Amniotic epithelial cell (primary cell): ENCODE data around the gene YY1.
"Not testable (repeated sequence)": the region's sequence is repeated elsewhere in the genome, so short reads cannot be mapped to it uniquely, and the experiment has no call there.

Experiments
- DNase-seq: peaks from one replicate; pipeline ENCODE4 v3.0.0-alpha.2; 2010; ENCODE audit warnings: low read depth

Gene YY1

GRCh38 chr14:100283984-100284881, 45.3 kb downstream of the YY1 start:
- DNase-seq, result no peak

GRCh38 chr14:100285021-100285912, 46.3 kb downstream of the YY1 start:
- DNase-seq, result peak; percentile 21

- DNase-seq, result no peak
Measured at GRCh38 chr14:100285913-100286400, 47.0 kb downstream of the YY1 start.

GRCh38 chr14:100286484-100287191, 47.7 kb downstream of the YY1 start:
- DNase-seq, result no peak

GRCh38 chr14:100287202-100287997, 48.5 kb downstream of the YY1 start:
- no peak for DNase-seq

GRCh38 chr14:100287998-100288295, 49.0 kb downstream of the YY1 start:
- not testable (repeated sequence) for DNase-seq

- no peak for DNase-seq
Measured at GRCh38 chr14:100288382-100289185, 49.6 kb downstream of the YY1 start.

- no peak for DNase-seq
Measured at GRCh38 chr14:100289916-100290606, 51.1 kb downstream of the YY1 start.

GRCh38 chr14:100290607-100291304, 51.8 kb downstream of the YY1 start:
- DNase-seq, result no peak

GRCh38 chr14:100291305-100292075, 52.5 kb downstream of the YY1 start:
- DNase-seq, result no peak

- no peak for DNase-seq
Measured at GRCh38 chr14:100292301-100292775, 53.4 kb downstream of the YY1 start.

GRCh38 chr14:100292776-100293461, 54.0 kb downstream of the YY1 start:
- DNase-seq, result no peak

- no peak for DNase-seq
Measured at GRCh38 chr14:100293497-100294212, 54.7 kb downstream of the YY1 start.

- no peak for DNase-seq
Measured at GRCh38 chr14:100294213-100294962, 55.4 kb downstream of the YY1 start.

- DNase-seq, result no peak
Measured at GRCh38 chr14:100294963-100295330, 56.0 kb downstream of the YY1 start.

- no peak for DNase-seq
Measured at GRCh38 chr14:100295376-100296105, 56.6 kb downstream of the YY1 start.
